B cell (primary cell): ENCODE measurements around the gene LVRN. TPM values are rescaled to one million over a fixed set of nuclear protein-coding genes. Genes with fewer than 3 reads are reported as not detected.

Experiments used
- ATAC-seq: fragments of 200-7000 bp; cut with Tn5 transposase; one replicate; pipeline ENCODE4 v1.10.0; 2021; ENCODE audit warnings: low read depth, mild to moderate bottlenecking, moderate number of reproducible peaks, moderate library complexity
- CTCF ChIA-PET: fragments of 350-600 bp; sonication (Branson Sonifier 250); formaldehyde crosslinking; loops from one replicate; lab custom pipeline; 2021; ENCODE audit warnings: antibody characterized with exemption, inconsistent platforms; lab: Charles Lee
- POLR2A ChIA-PET: fragments of 350-600 bp; sonication (Branson Sonifier 250); formaldehyde crosslinking; loops from one replicate; lab custom pipeline; 2021; ENCODE audit warnings: antibody characterized with exemption; lab: Charles Lee
- DNase-seq: peaks from one replicate; pipeline ENCODE4 v3.0.0; 2013
- H2AFZ ChIP-seq: 2 replicates; pipeline ENCODE4 v1.6.1; 2012; ENCODE audit warnings: mild to moderate bottlenecking, low read depth, low read length; ENCODE audit not compliant: insufficient read depth, poor library complexity, severe bottlenecking
- H3K27ac ChIP-seq, 2 donors: 1 replicate in 1 of 2; 2 replicates in 1 of 2; pipeline ENCODE4 v1.5.1; 2012 to 2013; ENCODE audit warnings: low read length in 2 of 2, mild to moderate bottlenecking in 2 of 2, moderate library complexity in 1 of 2
- H3K27me3 ChIP-seq, 4 experiments: fragments of 200-600 bp in 1 of 4; sonication (generic) in 1 of 4; replicated peaks in 1 of 4; 1 replicate in 2 of 4; 2 replicates in 2 of 4; pipeline versions ENCODE4 v1.6.1 to v1.7.0; 2013 to 2016; ENCODE audit warnings: low read length in 3 of 4, mild to moderate bottlenecking in 2 of 4, mixed read lengths in 1 of 4, moderate library complexity in 1 of 4; ENCODE audit not compliant: insufficient read depth in 4 of 4, control insufficient read depth in 3 of 4; ENCODE audit errors: control extremely low read depth in 1 of 4
- H3K36me3 ChIP-seq, 2 experiments: replicated peaks in 1 of 2; 1 replicate in 1 of 2; 2 replicates in 1 of 2; pipeline versions ENCODE4 v1.6.1 to v1.7.1; 2013; ENCODE audit warnings: low read length in 1 of 2; ENCODE audit not compliant: insufficient read depth in 2 of 2, control insufficient read depth in 1 of 2; ENCODE audit errors: control extremely low read depth in 1 of 2, extremely low read depth in 1 of 2
- H3K4me1 ChIP-seq, 2 donors: fragments of 200-600 bp in 1 of 2; sonication (generic) in 1 of 2; 1 replicate in 1 of 2; 2 replicates in 1 of 2; pipeline versions ENCODE4 v1.5.1 to v1.6.1; 2013 to 2017; ENCODE audit warnings: low read length in 2 of 2; ENCODE audit not compliant: control insufficient read depth in 2 of 2, insufficient read depth in 2 of 2
- H3K4me2 ChIP-seq: replicated peaks from 2 replicates; pipeline ENCODE3; 2012; ENCODE audit warnings: mild to moderate bottlenecking, low read depth, low read length; ENCODE audit not compliant: poor library complexity, severe bottlenecking
- H3K4me3 ChIP-seq, 5 experiments: fragments of 200-600 bp in 1 of 5; sonication (generic) in 1 of 5; 1 replicate in 3 of 5; 2 replicates in 2 of 5; pipeline versions ENCODE4 v1.5.1 to v1.7.0; 2011 to 2016; ENCODE audit warnings: low read length in 4 of 5, mild to moderate bottlenecking in 4 of 5, low read depth in 2 of 5, control low read depth in 1 of 5, moderate library complexity in 1 of 5; ENCODE audit not compliant: insufficient read depth in 1 of 5; ENCODE audit errors: control extremely low read depth in 1 of 5, extremely low read depth in 1 of 5
- H3K79me2 ChIP-seq: fragments of 200-600 bp; sonication (generic); one replicate; pipeline ENCODE4 v1.6.0; 2016; ENCODE audit warnings: low read length; ENCODE audit not compliant: control insufficient read depth, insufficient read depth
- H3K9ac ChIP-seq: fragments of 200-600 bp; sonication (generic); 2 replicates; pipeline ENCODE4 v1.6.1; 2017; ENCODE audit warnings: mild to moderate bottlenecking, low read length, moderate library complexity
- H3K9me3 ChIP-seq, 3 donors: one replicate each; pipeline versions ENCODE4 v1.6.1 to v1.7.1; 2013; ENCODE audit warnings: low read length in 2 of 3; ENCODE audit not compliant: control insufficient read depth in 2 of 3, insufficient read depth in 1 of 3; ENCODE audit errors: control extremely low read depth in 1 of 3
- H4K20me1 ChIP-seq: 2 replicates; pipeline ENCODE4 v1.6.0; 2012; ENCODE audit warnings: mild to moderate bottlenecking, low read length; ENCODE audit not compliant: insufficient read depth, control insufficient read depth, poor library complexity, severe bottlenecking
- H3K27ac Mint-ChIP-seq: one replicate; pipeline ENCODE4 v1.8.0; 2021; ENCODE audit warnings: mixed read lengths
- H3K27me3 Mint-ChIP-seq: one replicate; pipeline ENCODE4 v1.8.0; 2021; ENCODE audit warnings: mixed read lengths
- H3K4me1 Mint-ChIP-seq: one replicate; pipeline ENCODE4 v1.8.0; 2021; ENCODE audit warnings: mixed read lengths
- H3K4me3 Mint-ChIP-seq: one replicate; pipeline ENCODE4 v1.8.0; 2021; ENCODE audit warnings: mixed read lengths
- H3K9me3 Mint-ChIP-seq: one replicate; pipeline ENCODE4 v1.8.0; 2022; ENCODE audit warnings: mixed read lengths; ENCODE audit not compliant: insufficient read depth
- EZH2 ChIP-seq: IDR thresholded peaks from 2 replicates; pipeline ENCODE4 v1.6.1; 2012; ENCODE audit warnings: borderline replicate concordance, low read depth, mild to moderate bottlenecking, moderate library complexity, low read length; ENCODE audit not compliant: insufficient read depth, poor library complexity, severe bottlenecking
- WGBS: methylation state at CpG from one replicate; pipeline ENCODE4 v1.1.5; 2013; ENCODE audit warnings: missing lambda C conversion rate; ENCODE audit not compliant: insufficient coverage; 5-methylcytosine and 5-hydroxymethylcytosine counted together
- intact Hi-C: fragments of 100-400 bp; cut with micrococcal nuclease; formaldehyde crosslinking; loops from one replicate; pipeline ENCODE4 v1.10.0; 2022
- polyA plus RNA-seq: library from polyadenylated mRNA; depleted of rRNA; stranded (reverse); fragments of >200 nt; gene quantifications from 2 replicates; pipeline ENCODE4 v1.2.3, GENCODE V29; 2012
- total RNA-seq, 2 donors: library from RNA; stranded (reverse); fragments of 120-200 nt in 1 of 2; gene quantifications; 1 replicate in 1 of 2; 2 replicates in 1 of 2; pipeline versions ENCODE4 v1.2.3 to v1.2.4, GENCODE V29; 2013 to 2022
- TF ChIP-seq, protein P1 (sequence below): fragments of 200-600 bp; IDR thresholded peaks from one replicate; pipeline ENCODE4 v1.8.0; 2022; ENCODE audit warnings: antibody characterized with exemption, mild to moderate bottlenecking

The LVRN gene
- total and polyA plus RNA-seq, 2 donors (not counting 1 experiment from before 2014, with no cell fraction given) = not detected

DNA sequence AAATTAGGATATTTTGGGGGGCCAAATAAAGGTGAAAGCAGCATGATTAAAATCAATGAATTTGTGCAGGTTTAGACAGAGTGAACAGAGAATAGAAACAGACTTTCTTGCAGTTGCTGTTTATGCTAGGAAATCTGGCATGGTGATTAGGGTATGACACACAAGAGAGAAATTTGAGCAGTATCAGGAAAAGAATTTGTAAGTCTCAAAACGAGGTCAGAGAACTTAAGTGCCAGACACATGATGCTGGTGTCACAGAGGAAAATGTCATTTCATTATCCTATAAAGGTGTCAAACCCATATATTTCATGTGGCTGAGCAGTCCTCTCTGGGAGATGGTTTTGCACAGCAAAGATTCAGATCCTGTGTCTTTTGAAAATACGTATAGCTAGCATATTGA lies 15.7 kb downstream of the LVRN start:
- Histone ChIP-seq H3K4me2 (no peak overlapping the region), H3K27ac (no peak overlapping the region), H3K36me3 (no peaks in the 10 kb centered on the region), H3K4me3 (no peak overlapping the region), H3K79me2 (no peaks in the 10 kb centered on the region), H2AFZ (no peak overlapping the region), H3K27me3 (peaks cover 0 to 12% (median 5%) of the 10 kb centered on the region in 4 experiments), H4K20me1 (no peaks in the 10 kb centered on the region), H3K9ac (no peak overlapping the region), H3K4me1 (no peaks in the 10 kb centered on the region), H3K9me3 (no peaks in the 10 kb centered on the region)
- Mint-ChIP-seq H3K27me3 (peaks cover 20% of the 10 kb centered on the region), H3K4me1 (peaks cover 14% of the 10 kb centered on the region), H3K9me3 (no peaks in the 10 kb centered on the region), H3K4me3 (no peak overlapping the region), H3K27ac (no peak overlapping the region)
- TF ChIP-seq EZH2 = no peak
- TF ChIP-seq, protein P1, sequence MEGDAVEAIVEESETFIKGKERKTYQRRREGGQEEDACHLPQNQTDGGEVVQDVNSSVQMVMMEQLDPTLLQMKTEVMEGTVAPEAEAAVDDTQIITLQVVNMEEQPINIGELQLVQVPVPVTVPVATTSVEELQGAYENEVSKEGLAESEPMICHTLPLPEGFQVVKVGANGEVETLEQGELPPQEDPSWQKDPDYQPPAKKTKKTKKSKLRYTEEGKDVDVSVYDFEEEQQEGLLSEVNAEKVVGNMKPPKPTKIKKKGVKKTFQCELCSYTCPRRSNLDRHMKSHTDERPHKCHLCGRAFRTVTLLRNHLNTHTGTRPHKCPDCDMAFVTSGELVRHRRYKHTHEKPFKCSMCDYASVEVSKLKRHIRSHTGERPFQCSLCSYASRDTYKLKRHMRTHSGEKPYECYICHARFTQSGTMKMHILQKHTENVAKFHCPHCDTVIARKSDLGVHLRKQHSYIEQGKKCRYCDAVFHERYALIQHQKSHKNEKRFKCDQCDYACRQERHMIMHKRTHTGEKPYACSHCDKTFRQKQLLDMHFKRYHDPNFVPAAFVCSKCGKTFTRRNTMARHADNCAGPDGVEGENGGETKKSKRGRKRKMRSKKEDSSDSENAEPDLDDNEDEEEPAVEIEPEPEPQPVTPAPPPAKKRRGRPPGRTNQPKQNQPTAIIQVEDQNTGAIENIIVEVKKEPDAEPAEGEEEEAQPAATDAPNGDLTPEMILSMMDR = no peak
- CTCF ChIA-PET = interaction anchor here (2.0 kb wide), 1 partner anchor 90 kb away, joined by 7 read pairs; no protein-coding TSS in a partner anchor
- ATAC-seq (no peak), DNase-seq (no peak)
- intact Hi-C loops = no loop called here
- POLR2A ChIA-PET = no interaction called here
- 80% methylated on average over 1 of the region's 2 CpGs for WGBS

DNA sequence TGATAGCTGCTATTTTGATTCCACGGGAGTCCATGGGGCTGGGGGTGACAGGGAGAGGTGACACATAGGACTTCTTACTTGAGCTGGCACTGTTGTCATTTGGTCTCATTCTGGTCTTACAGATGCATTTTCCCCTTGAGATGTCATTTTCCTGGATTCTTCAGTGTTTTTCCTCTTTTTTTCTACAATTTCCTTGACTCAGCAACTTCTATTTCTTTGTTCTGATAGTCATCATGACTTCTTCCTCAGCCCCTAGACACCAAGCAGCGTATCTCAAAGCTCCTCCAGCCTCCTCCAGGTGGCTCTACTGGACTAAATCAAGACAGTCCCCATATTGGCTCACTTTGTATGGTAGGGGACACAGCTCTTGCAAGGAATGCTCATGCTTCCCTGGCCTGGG lies 16.5 kb downstream of the LVRN start:
- whole genome bisulfite sequencing = 75% methylated on average over 1 of the region's 2 CpGs
- no peak overlapping the region for H2AFZ ChIP-seq
- CTCF ChIA-PET = interaction anchor here (0.5 to 2.0 kb wide), 2 partner anchors 15 to 89 kb away, joined by 3 to 7 read pairs; no protein-coding TSS in a partner anchor
- no peaks in the 10 kb centered on the region for H3K9me3 ChIP-seq
- H3K27ac ChIP-seq = no peak overlapping the region
- no peaks in the 10 kb centered on the region for H3K36me3 ChIP-seq
- no peak for TF ChIP-seq EZH2
- TF ChIP-seq, protein P1 = no peak
- intact Hi-C loops = no loop called here
- no peak overlapping the region for H3K4me2 ChIP-seq
- ATAC-seq (no peak), DNase-seq (no peak)
- no peaks in the 10 kb centered on the region for H3K9me3 Mint-ChIP-seq
- H3K4me1 ChIP-seq = no peaks in the 10 kb centered on the region
- H3K9ac ChIP-seq = no peak overlapping the region
- H3K4me3 Mint-ChIP-seq = no peak overlapping the region
- POLR2A ChIA-PET = no interaction called here
- no peaks in the 10 kb centered on the region for H4K20me1 ChIP-seq
- no peaks in the 10 kb centered on the region for H3K79me2 ChIP-seq
- no peak overlapping the region for H3K4me3 ChIP-seq
- H3K4me1 Mint-ChIP-seq = peaks cover 14% of the 10 kb centered on the region
- H3K27ac Mint-ChIP-seq = no peak overlapping the region
- H3K27me3 Mint-ChIP-seq = peaks cover 20% of the 10 kb centered on the region
- H3K27me3 ChIP-seq = peaks cover 0 to 11% (median 5%) of the 10 kb centered on the region in 4 experiments
